LHCN-M2 (cell line): ENCODE data around the gene TULP4. TPM values are rescaled to one million over a fixed set of nuclear protein-coding genes. Genes with fewer than 3 reads are reported as not detected.

Source experiments
- DNase-seq: peaks from one replicate; pipeline ENCODE4 v3.0.0-alpha.2; 2012; ENCODE audit warnings: low read depth
- total RNA-seq: library from RNA; depleted of rRNA; stranded (reverse); fragments of >200 nt; gene quantifications from 2 replicates; pipeline ENCODE4 v1.2.3, GENCODE V29; 2014

The TULP4 gene
- total RNA-seq, 1 experiment from 2014 or later, result 95.8 TPM

DNA sequence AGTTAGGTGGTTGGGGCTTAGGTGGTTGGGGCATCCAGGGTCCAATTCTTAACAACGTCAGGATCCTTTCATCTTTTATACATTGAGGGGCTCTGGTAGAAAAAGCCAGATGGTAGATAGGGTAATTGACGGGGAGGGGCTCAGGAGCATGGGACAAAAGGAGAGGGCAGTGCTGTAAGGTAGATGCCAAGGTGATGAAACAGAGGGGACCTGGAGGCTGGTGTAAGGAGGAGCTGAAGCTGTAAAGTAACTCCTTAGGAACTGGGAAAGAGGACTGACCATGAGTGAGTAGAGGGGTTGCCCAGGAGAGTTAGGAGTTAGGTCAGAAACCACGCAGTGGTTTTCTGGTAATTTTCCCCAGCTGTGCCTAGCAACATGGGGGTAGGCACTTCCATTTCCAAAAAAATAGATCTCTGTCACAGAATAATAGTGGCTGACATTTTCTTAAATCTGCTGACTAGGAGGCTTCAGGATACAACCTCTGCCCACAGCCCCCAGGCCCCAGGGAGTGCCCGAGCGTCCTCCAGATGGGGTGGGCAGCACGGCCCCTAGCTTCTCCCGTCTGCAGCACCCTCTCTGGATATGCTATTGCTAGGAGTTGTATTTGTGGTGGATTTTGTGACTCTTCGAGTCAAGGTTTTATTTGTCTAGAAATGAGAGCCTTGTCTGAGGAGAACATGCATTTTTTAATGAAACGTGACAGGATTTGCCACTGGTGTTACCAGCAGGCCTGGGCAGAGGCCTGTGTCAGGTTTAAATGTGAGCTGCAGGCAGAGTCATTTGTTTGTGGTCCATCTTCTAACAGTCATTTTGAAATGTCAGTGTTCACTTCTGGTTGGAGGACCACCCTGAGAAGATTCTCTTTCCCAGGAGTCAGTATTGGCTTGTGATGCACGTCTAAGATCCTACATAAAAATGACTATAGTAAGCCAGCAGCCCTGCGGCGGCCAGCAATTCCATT, 44.6 kb downstream of the TULP4 start:
- no peak for DNase-seq

DNA sequence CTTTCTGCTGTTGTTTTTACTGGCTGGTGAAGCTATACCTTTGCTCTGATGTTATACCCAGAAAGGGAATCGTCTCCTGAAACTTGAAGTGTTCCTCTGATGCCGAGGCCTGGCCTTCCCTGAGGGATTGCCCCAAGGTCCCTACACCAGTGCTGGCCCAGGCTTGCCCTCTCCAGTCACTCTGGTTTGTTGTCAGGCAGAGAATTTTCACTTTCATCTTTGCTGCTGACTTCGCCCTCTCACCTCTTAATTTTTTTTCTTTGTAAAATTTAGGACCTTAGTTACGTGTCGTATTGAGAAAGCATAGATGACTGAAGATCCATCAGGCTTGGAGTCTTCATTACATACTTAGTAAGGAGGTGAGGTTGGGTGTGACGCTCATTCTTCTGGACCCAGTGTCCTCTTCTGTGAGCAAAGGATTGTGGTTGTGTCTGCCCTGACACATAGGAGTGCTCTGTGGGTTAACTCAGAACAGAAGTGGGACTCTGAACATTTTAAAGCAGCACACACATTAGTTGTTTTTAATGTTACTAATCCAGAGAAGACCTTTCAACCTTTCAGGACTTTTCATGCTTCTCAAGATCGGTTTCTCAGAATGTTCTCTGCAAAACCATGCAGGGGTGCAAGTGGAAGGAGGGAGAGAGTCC, 45.4 kb downstream of the TULP4 start:
- no peak for DNase-seq

DNA sequence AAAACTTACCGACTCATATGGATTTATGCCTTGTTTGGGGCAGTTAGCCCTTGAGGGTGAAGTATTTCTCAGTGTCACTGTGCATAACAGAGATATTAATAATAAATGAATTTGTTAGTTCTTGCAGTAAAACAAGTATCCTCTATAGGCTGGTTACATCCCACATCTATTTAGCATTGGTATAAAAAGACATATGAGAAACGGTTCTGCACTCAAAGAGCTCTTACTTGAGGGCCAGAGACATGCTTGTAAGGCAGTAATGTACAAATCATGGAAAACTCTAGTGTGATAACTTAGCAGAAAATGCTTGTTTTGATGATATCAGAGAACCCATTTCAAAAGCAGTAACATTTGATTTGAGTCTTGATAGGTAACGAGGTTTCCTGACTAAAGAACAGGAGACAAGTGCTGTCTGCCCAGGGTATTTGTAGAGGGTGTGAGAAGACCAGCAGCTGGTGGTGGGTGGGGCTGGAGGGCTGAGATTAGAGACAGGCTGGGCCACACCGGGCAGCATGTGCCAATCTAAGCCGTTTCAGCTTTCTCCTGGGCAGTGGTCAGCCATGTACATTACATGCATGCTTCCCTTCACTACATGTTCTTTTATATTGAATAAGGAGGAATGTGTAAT, 46.3 kb downstream of the TULP4 start:
- DNase-seq, result peak; percentile 39

DNA sequence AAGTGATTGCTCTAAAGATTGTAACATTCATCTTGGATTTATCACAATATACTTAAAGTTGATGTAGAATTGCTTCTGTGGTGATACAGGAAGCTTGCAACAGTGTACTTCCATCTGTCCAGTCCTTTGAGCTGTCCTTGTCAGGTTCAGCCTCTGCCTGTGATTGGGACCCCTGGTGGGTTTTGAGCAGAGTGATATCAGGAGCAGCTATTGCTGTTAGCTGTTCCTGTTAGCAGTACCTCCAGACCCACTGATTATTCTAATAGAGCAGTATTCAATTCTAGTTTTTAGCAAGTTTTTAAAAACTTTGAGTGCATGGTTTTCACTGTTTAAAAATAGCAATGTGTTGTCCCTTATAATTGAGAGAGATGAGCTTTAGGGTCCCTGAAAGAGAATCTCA, 48.8 kb downstream of the TULP4 start:
- no peak for DNase-seq

DNA sequence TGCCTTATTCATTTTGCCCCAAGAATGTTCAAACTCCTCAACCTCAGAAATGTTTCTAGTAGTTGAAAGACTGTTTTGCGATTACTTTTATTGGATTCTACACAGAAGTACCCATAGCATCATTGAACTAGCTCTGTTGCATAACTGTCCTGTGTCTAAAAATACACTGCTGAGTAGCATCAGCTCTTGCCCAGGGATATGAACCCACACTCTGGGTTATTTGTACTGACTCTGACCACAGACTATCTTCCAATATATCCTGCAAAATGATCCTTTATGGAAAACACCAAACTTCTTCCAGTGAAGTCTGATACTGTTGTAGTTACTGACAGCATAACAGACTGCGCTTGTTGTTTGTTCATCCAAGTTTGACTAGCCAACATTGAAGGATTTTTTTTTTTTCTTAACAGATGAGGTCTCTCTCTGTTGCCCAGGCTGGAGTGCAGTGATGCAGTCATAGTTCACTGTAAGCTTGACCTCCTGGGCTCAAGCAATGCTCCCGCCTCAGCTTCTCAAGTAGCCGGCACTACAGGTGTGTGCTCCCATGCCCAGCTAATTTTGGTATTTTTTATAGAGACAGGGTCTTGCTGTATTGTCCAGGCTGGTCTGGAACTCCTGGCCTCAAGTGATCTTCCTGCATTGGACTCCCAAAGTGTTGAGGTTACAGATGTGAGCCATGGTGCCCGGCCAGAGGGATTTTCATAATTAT, 49.9 kb downstream of the TULP4 start:
- peak; percentile 77 for DNase-seq

DNA sequence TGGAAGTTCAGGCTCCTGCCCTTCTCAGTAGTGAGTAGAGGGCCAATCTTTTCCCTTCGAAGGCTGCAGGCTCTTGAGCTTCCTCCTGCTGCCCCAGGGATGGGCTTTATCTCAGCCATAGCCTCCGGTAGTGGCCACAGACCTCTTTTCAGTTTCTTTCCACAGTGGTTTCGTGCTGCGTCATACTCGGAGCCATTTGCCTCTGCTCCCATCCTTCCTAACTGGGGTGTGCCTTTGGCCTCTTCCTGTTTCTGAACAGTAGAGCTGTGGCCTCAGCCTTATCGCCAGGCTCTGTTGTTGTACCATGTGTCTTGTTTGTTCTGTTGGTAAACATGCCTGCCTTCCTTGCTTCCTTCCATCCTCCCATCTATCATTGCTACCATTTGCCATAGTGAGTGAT, 54.1 kb downstream of the TULP4 start:
- no peak for DNase-seq

DNA sequence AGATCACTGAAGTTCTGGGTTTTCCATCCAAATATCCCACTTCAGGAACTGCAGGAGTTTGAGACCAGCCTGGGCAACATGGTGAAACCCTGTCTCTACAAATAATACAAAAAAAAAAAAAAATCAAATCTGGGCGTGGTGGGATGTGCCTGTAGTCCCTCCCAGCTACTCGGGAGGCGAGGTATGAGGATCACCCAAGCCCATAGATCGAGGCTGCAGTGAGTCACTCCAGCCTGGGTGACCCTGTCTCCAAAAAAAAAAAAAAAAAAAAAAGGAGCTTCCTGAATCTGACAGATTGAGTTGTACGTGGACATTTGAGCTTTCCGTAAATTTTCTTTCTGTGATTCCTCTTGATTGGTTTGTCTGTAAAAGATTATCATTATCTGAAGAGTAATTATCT, 55.6 kb downstream of the TULP4 start:
- DNase-seq, result no peak

DNA sequence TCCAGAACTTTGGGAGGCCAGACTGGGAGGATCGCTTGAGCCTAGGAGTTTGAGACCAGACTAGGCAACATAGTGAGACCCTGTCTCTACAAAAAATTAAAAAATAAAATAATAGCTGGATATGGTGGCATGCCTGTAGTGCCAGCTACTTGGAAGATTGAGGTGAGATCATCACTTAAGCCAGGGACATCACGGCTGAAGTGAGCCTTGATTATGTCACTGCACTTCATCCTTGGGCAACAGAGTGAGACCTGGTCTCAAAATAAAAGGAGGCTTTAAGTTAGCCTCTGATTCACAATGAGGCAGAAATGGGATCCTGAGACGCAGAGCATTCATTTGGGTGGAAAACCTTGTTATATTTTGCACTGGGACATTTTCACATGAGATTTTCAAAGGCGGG, 57.0 kb downstream of the TULP4 start:
- no peak for DNase-seq

DNA sequence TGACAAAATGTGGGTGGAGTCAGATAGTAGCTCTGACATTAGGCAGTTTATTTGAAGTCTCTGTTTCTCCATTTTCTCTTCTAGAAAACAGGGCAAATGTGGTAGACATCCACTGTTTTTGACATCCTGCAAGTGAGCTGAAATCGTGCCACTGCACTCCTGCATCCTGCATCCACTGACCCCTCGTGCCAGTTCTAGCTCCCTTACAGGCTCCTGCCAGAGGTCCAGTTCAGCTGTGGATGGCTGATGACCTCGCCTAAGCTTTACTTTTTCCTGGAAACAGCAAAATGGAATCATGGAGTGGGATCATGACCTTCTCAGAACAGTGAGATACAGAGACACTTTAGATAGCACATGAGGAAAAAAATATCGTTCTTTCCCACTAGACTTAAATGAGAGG, 58.5 kb downstream of the TULP4 start:
- DNase-seq, result no peak

DNA sequence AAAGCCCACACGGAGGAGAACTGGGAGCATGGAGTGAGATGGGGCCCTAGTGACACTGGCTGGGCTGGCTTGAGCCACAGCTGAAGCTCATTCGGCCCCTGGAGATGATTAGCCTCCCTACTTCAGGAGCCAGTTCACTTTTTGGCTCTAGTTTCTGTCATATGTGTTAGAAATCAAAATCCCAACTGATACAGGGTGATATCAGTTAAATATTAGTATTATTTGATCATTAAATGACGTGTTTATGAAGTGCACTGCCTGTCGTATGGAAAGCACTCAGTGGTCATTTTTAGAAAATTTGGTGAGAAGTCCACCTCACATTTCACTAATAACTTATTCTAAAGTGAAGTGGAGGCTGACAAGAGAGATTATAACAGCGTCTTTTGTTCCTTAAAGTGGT, 59.0 kb downstream of the TULP4 start:
- DNase-seq, result no peak

DNA sequence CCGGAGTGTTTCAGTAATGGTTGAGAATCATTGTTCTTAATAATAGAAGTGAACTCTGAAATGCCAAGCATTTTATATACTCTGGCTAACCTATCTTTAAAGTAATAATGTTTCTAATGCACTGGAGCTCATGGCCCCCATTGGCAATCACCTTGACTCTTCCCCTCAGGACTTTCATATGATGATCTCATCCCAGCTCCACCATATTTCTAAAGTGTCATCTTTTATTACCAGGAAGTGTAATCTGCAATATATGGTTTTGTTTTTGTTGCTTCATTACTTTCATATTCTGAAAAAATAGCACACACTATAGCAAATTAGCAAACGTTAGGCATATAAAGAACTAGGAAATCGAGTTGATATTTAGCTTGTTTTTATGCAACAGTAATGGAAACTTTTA, 60.3 kb downstream of the TULP4 start:
- DNase-seq, result no peak

DNA sequence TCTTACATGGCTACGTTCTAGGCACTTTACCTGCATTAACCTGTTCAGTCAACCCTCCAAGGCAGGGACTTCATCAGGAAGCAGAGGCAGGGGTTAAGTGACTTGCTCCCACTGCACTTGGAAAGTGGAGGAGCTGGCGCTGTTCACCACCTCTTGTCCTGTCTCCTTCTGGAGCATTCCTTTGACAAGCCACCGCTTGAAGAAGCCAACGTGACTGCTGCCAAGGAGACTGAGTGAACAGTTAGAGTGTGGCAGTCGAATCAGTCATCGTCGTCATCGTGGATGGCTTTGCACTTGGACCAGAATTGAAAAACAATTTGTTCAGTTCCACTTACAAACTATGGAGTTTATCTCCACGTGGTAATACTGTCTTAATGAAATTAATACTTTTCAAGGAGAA, 60.9 kb downstream of the TULP4 start:
- no peak for DNase-seq

DNA sequence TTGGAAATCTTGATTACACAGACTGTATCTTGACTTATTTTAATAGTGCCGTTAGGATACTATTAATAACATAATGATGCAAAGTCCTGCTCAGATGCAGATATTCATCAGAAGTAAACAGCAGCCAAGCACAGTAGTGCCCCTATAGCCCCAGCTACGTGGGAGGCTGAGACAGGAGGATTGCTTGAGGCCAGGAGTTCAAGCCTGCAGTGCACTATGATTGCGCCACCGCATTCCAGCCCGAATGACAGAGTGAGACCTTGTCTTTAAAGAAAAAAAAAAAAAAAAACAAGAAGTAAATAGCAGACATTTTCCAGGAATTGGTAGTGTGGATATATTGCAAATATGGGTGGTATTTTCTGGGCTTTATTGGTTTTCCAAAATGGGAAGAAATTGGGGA, 61.8 kb downstream of the TULP4 start:
- DNase-seq, result no peak

DNA sequence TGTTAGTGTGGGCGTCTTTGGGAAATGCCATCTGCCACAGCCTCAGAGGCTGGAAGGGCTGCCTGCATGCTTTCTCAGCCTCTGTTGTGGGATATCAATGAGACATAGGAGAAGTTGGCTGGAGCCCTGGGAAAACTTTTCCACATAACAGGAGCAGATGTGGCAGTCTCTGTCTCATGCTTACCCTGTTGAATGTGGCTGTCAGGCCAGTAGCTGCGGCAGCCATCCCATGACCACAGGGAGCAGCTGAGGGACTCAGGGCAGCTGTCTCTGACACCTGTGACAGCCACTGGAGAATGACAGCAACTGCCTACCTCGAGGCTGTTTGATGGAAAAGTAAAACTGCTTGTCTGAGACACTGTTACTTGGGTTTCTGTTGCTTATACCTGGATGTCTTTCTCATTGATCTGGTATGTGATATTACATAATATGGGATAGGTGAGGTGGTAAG, 64.4 kb downstream of the TULP4 start:
- peak; percentile 98 for DNase-seq

DNA sequence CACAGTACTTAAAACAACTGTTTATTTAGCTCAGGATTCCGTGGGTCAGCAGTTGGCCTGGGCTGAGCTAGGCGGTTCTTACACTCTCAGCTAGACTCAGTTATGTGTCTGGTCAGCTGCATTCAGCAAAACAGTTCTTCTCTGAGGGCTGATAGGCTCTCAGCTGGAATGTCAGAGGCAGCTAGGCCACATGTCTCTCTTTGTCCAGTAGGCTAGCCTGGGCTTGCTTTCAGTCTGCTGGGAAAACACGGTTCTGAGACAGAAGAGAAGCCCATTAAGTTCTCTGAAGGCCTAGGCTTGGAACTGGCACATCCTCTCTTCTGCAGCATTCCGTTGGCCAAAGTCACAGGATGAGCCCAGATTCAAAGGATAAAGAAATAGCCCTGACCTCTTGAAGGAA, 65.6 kb downstream of the TULP4 start:
- DNase-seq, result peak; percentile 94

DNA sequence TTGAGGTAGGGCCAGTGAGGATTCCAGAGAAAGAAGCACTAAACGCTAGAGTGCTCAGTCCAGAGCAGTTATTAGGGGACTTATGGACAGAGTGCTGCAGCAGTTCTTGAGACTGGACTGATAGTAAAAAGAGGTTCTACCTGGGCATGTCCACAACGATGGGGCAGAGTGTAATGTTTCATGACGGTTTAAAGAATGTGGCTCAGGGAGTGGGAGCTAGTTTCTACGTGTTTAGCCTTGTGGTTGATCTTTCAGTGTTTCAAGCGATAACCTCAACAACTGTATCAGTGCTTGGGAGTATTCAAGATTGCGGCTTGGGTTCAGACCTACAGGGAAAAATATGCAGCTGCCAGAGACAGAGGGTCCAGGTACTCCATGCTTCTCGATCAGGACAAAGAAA, 67.1 kb downstream of the TULP4 start:
- DNase-seq, result no peak

DNA sequence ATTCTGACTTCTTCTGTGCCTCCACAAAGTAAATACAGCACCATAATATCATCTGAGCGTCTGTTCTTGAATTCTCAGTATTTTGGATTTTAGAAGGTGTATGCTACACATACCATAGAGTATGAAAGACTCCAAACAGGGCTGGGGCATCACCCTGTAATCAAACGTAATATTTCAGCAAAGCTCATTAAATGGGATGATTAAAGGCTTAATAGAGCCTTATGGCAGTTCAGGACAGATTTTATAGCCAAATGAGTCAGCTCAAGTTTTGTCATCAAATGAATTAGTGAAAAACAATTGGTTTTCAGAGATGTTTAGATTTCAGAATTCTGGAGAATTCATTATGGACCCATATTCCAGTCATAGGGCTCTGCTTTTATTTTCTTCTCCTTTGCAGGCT, 68.9 kb downstream of the TULP4 start:
- DNase-seq, result no peak

DNA sequence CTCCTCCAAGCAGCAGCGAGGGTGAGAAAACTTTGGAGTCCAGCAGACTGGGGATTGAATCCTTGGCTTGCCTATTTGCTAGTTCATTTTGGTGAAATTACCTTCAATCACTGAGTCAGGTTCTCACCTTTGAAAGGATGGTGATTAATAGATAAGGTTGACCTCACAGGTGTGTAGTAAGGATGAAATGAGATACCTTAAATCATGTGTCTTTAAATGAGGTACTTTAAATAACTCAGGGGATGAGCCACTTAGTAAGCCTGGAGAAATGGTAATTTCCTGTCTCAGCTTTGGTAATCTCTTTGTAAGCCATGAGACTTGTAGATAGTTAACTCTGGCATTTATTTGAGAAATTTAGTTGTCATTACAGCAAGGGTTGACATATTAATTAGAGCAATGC, 70.2 kb downstream of the TULP4 start:
- no peak for DNase-seq

DNA sequence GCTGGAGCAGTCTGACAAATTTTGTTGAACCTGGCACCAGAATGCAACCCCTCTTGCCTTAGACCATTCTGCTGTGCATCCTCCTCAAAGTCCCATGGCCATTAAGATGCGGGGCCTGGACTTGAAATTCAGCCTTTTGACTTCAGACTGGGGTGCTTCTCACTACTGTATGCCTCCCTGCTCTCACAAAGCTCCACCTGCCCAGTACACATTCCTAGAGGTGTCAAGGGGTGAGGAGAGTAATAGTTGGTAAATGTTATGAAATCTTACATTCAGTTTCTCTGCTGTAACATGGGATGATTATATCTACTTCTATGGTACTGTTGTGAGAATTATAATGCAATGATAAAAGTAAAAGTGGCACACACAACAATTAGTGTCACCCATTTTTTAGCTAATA, 70.8 kb downstream of the TULP4 start:
- no peak for DNase-seq

DNA sequence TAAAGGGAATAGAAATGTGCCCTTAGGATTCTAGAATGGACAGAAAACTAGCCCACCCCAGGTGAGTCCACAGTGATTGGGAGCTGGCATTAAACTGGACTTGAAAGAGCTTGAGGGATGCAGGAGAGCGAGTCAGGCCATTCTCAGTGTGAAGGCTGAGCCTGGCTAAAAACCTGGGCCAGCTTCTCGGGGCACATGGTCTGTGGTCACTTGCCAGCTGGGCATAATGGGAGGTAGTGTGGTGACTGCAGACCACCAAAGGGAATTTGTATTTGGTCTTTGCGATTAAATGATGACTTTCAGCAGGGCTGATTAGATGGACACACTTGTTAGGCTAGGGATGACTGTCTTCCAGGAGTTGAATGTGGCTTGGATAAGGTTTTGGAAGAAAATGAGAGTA, 71.3 kb downstream of the TULP4 start:
- no peak for DNase-seq

DNA sequence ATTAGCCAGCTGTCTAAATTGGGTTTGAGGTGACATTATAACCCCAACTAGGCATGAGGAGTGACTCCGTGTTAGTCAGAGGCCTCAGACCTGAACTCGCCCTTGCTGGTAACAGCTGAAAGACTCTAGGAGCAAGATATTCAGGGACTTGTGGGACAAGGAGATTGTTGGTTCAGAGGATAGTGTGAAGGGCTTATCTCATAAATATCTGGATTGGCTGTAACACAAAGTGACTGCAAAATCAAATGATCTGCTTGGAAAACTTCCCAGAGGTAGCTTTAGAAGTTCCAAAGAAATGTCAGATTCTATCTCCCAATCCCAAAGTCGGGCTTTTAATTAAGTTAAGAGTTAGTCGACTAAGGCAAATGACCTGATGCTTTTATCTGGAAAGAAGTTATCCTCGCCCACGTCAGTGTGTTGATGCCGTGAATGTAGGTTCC, 72.4 kb downstream of the TULP4 start:
- peak; percentile 98 for DNase-seq

DNA sequence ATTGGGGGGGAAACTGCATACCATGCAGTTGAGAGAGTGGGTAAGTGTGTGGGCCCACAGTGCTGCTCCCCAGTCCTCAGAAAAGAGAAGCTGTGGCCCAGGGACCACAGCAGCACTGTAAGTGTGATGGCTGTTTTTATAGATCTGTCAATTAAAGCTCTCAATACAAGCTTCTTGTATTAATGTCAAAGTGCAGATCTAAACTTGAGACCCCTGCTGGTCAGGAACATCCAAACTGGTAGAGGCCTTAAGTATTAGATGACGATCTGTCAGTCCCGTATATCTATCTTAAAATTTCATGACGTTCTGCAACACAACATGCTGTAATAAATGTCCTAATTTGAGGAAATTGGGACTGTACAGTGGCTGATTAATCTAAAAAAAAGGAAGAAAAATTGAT, 74.8 kb downstream of the TULP4 start:
- no peak for DNase-seq
